COR-L47 (cell line): Measurements from ENCODE around the gene POLG.
"Not testable (repeated sequence)": the region's sequence is repeated elsewhere in the genome, so short reads cannot be mapped to it uniquely, and the experiment has no call there.

Experiments used
- DNase-seq: peaks from one replicate; lab custom pipeline; 2025; lab: John Stamatoyannopoulos, UW

POLG gene

GRCh38 chr15:89278307-89278706 lies 56.3 kb downstream of the POLG start:
- no peak for DNase-seq

- not testable (repeated sequence) for DNase-seq
Measured at GRCh38 chr15:89277281-89277680, 57.3 kb downstream of the POLG start.
